Activated T-cell treated with anti-CD3 and anti-CD28 coated beads, Interleukin-2, amount 50 U/mL, for 72 hours (primary cell): ENCODE results near the gene SLC6A3. TPM values are rescaled to one million over a fixed set of nuclear protein-coding genes. Genes with fewer than 3 reads are reported as not detected.

Experiments used
- ATAC-seq, 2 donors: fragments of 150-1000 bp; cut with Tn5 transposase; replicated peaks in 1 of 2; 2 replicates each; pipeline ENCODE4 v1.10.0; 2021; ENCODE audit warnings: moderate library complexity in 2 of 2, mild to moderate bottlenecking in 1 of 2
- DNase-seq, 2 donors: peaks; one replicate each; pipeline ENCODE4 v3.0.0; 2021 to 2022; ENCODE audit warnings: mixed read lengths in 1 of 2
- H3K27ac Mint-ChIP-seq: one replicate; pipeline ENCODE4 v1.8.0; 2022; ENCODE audit warnings: mild to moderate bottlenecking, moderate library complexity, mixed read lengths
- H3K27me3 Mint-ChIP-seq: one replicate; pipeline ENCODE4 v1.8.0; 2022; ENCODE audit warnings: low read depth, mixed read lengths
- H3K36me3 Mint-ChIP-seq, 2 donors: one replicate each; pipeline ENCODE4 v1.8.0; 2022; ENCODE audit warnings: mixed read lengths in 2 of 2, mild to moderate bottlenecking in 1 of 2; ENCODE audit not compliant: insufficient read depth in 2 of 2
- H3K4me1 Mint-ChIP-seq: one replicate; pipeline ENCODE4 v1.8.0; 2022; ENCODE audit warnings: low read depth, mixed read lengths
- H3K4me3 Mint-ChIP-seq, 2 donors: one replicate each; pipeline ENCODE4 v1.8.0; 2022; ENCODE audit warnings: mild to moderate bottlenecking in 2 of 2, mixed read lengths in 2 of 2, moderate library complexity in 2 of 2
- H3K9me3 Mint-ChIP-seq, 2 donors: one replicate each; pipeline ENCODE4 v1.8.0; 2022; ENCODE audit warnings: mixed read lengths in 2 of 2
- total RNA-seq, 2 donors: library from RNA; stranded (reverse); gene quantifications; one replicate each; pipeline ENCODE4 v1.2.3, GENCODE V29; 2022

The SLC6A3 gene
- total RNA-seq, 2 donors from 2014 or later = not detected

- DNase-seq (no peak), ATAC-seq (no peak)
- peaks cover 9% of the 10 kb centered on the region in 2 donors for H3K9me3 Mint-ChIP-seq
- no peak overlapping the region for H3K27ac Mint-ChIP-seq
- H3K27me3 Mint-ChIP-seq = peaks cover 62% of the 10 kb centered on the region
- peak overlapping the region in 1 of 2 donors; percentile 0 for H3K4me3 Mint-ChIP-seq
- H3K36me3 Mint-ChIP-seq = peaks cover 8% of the 10 kb centered on the region in 2 donors
- H3K4me1 Mint-ChIP-seq = peaks cover 29% of the 10 kb centered on the region
Observed at GRCh38 chr5:1449081-1449630, 3.9 kb upstream of the SLC6A3 start.

- peaks cover 5% of the 10 kb centered on the region in 2 donors for H3K9me3 Mint-ChIP-seq
- H3K27me3 Mint-ChIP-seq = peaks cover 62% of the 10 kb centered on the region
- H3K4me1 Mint-ChIP-seq = peaks cover 29% of the 10 kb centered on the region
- peak; percentile 39 to 55 for DNase-seq
- no peak overlapping the region for H3K27ac Mint-ChIP-seq
- H3K4me3 Mint-ChIP-seq = peak overlapping the region; percentile 0 to 45
- H3K36me3 Mint-ChIP-seq = peaks cover 2 to 3% of the 10 kb centered on the region in 2 donors
- ATAC-seq = peak; percentile 85 to 93
Observed at GRCh38 chr5:1448511-1449011, 3.3 kb upstream of the SLC6A3 start.

- H3K27ac Mint-ChIP-seq = no peak overlapping the region
- H3K9me3 Mint-ChIP-seq = no peaks in the 10 kb centered on the region
- ATAC-seq (peak; percentile 20 to 65), DNase-seq (peak in 1 of 2 donors; percentile 42)
- no peaks in the 10 kb centered on the region for H3K36me3 Mint-ChIP-seq
- H3K27me3 Mint-ChIP-seq = peaks cover 62% of the 10 kb centered on the region
- peaks cover 29% of the 10 kb centered on the region for H3K4me1 Mint-ChIP-seq
- peak overlapping the region; percentile 21 to 45 for H3K4me3 Mint-ChIP-seq
Observed at GRCh38 chr5:1447671-1448361, 2.6 kb upstream of the SLC6A3 start.

- Mint-ChIP-seq H3K27me3 (peaks cover 53% of the 10 kb centered on the region), H3K27ac (no peak overlapping the region), H3K4me3 (no peak overlapping the region), H3K9me3 (no peaks in the 10 kb centered on the region), H3K36me3 (no peaks in the 10 kb centered on the region), H3K4me1 (peaks cover 29% of the 10 kb centered on the region)
- ATAC-seq = no peak
- DNase-seq = no peak
Observed at GRCh38 chr5:1446602-1447343, 1.5 kb upstream of the SLC6A3 start.

GRCh38 chr5:1445689-1446601 is 705 bp upstream of the SLC6A3 start:
- H3K27me3 Mint-ChIP-seq = peaks cover 49% of the 10 kb centered on the region
- no peak overlapping the region for H3K27ac Mint-ChIP-seq
- H3K4me3 Mint-ChIP-seq = no peak overlapping the region
- no peaks in the 10 kb centered on the region for H3K9me3 Mint-ChIP-seq
- peaks cover 29% of the 10 kb centered on the region for H3K4me1 Mint-ChIP-seq
- ATAC-seq (no peak), DNase-seq (no peak)
- H3K36me3 Mint-ChIP-seq = no peaks in the 10 kb centered on the region

GRCh38 chr5:1444361-1445189 is 665 bp downstream of the SLC6A3 start:
- peaks cover 4 to 7% of the 10 kb centered on the region in 2 donors for H3K9me3 Mint-ChIP-seq
- DNase-seq (no peak), ATAC-seq (no peak)
- peaks cover 62% of the 10 kb centered on the region for H3K27me3 Mint-ChIP-seq
- peaks cover 3% of the 10 kb centered on the region in 2 donors for H3K36me3 Mint-ChIP-seq
- H3K4me3 Mint-ChIP-seq = peak overlapping the region in 1 of 2 donors; percentile 66
- H3K4me1 Mint-ChIP-seq = peaks cover 28% of the 10 kb centered on the region
- H3K27ac Mint-ChIP-seq = no peak overlapping the region

- Mint-ChIP-seq H3K4me1 (peaks cover 22% of the 10 kb centered on the region), H3K27ac (no peak overlapping the region), H3K4me3 (peak overlapping the region in 1 of 2 donors; percentile 66), H3K9me3 (peaks cover 4 to 7% of the 10 kb centered on the region in 2 donors), H3K36me3 (peaks cover 3% of the 10 kb centered on the region in 2 donors), H3K27me3 (peaks cover 57% of the 10 kb centered on the region)
- no peak for ATAC-seq
- DNase-seq = no peak
Observed at GRCh38 chr5:1443991-1444360, 1.3 kb downstream of the SLC6A3 start.

GRCh38 chr5:1443171-1443570 is 2.1 kb downstream of the SLC6A3 start:
- DNase-seq = no peak
- H3K27me3 Mint-ChIP-seq = peaks cover 50% of the 10 kb centered on the region
- ATAC-seq = no peak
- H3K27ac Mint-ChIP-seq = no peak overlapping the region
- peaks cover 4 to 7% of the 10 kb centered on the region in 2 donors for H3K9me3 Mint-ChIP-seq
- H3K36me3 Mint-ChIP-seq = peaks cover 3% of the 10 kb centered on the region in 2 donors
- peaks cover 14% of the 10 kb centered on the region for H3K4me1 Mint-ChIP-seq
- no peak overlapping the region for H3K4me3 Mint-ChIP-seq

GRCh38 chr5:1442222-1443145 is 2.8 kb downstream of the SLC6A3 start:
- no peak overlapping the region for H3K4me3 Mint-ChIP-seq

GRCh38 chr5:1441166-1441865 is 3.9 kb downstream of the SLC6A3 start:
- H3K27ac Mint-ChIP-seq = no peak overlapping the region
- ATAC-seq = no peak
- H3K9me3 Mint-ChIP-seq = peaks cover 4 to 7% of the 10 kb centered on the region in 2 donors
- H3K27me3 Mint-ChIP-seq = peaks cover 42% of the 10 kb centered on the region
- no peak overlapping the region for H3K4me3 Mint-ChIP-seq
- peaks cover 3% of the 10 kb centered on the region in 2 donors for H3K36me3 Mint-ChIP-seq
- no peak for DNase-seq
- H3K4me1 Mint-ChIP-seq = no peaks in the 10 kb centered on the region

More at GRCh38 chr5:1442222-1443145, 2.8 kb downstream of the SLC6A3 start:
- Mint-ChIP-seq H3K9me3 (peaks cover 4 to 7% of the 10 kb centered on the region in 2 donors), H3K27me3 (peaks cover 44% of the 10 kb centered on the region), H3K4me1 (peaks cover 8% of the 10 kb centered on the region), H3K36me3 (peaks cover 3% of the 10 kb centered on the region in 2 donors), H3K27ac (no peak overlapping the region)
- DNase-seq = no peak
- no peak for ATAC-seq

GRCh38 chr5:1440098-1440493 is 5.1 kb downstream of the SLC6A3 start:
- ATAC-seq (no peak), DNase-seq (no peak)
- peaks cover 42% of the 10 kb centered on the region for H3K27me3 Mint-ChIP-seq
- no peaks in the 10 kb centered on the region for H3K4me1 Mint-ChIP-seq
- H3K36me3 Mint-ChIP-seq = peaks cover 3% of the 10 kb centered on the region in 2 donors
- H3K4me3 Mint-ChIP-seq = no peak overlapping the region
- peaks cover 4 to 7% of the 10 kb centered on the region in 2 donors for H3K9me3 Mint-ChIP-seq
- H3K27ac Mint-ChIP-seq = no peak overlapping the region
